ENCODE results near the gene ARID2.

DNA sequence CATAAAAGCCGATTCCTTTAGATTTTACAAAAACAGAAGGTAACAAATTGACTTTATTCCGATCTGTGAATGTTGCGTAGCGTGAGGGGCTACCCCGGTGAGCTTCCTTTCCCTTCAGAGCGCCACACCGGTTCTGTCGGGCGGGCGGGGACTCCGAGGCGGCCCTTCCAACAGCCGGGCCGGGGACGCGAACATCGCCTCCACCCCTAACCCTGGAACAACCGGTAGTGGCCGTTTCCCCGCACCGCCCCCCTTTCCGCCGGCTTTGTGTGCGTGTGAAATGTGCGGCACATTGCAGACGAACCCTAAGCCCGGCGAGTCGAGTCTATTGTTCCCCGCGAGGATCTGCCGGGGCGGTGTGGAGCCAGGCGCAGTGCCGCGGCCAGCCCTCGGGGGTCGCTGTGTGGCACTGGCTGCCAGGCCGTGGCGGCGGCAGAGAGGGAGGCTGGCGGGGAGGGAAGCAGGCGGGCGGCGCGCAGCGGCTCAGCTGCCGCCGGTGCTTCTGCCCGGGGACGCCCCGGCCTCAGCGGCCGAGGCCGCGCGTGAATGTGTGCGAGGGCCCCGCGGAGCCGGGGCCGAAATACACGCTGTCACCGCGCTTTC is 775 bp upstream of the ARID2 start:
- TF ChIP-seq, protein P1, sequence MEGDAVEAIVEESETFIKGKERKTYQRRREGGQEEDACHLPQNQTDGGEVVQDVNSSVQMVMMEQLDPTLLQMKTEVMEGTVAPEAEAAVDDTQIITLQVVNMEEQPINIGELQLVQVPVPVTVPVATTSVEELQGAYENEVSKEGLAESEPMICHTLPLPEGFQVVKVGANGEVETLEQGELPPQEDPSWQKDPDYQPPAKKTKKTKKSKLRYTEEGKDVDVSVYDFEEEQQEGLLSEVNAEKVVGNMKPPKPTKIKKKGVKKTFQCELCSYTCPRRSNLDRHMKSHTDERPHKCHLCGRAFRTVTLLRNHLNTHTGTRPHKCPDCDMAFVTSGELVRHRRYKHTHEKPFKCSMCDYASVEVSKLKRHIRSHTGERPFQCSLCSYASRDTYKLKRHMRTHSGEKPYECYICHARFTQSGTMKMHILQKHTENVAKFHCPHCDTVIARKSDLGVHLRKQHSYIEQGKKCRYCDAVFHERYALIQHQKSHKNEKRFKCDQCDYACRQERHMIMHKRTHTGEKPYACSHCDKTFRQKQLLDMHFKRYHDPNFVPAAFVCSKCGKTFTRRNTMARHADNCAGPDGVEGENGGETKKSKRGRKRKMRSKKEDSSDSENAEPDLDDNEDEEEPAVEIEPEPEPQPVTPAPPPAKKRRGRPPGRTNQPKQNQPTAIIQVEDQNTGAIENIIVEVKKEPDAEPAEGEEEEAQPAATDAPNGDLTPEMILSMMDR (IDR thresholded peaks at IDR 0.05): peak; percentile 90 to 99 (median 99)
- peak; percentile 87 to 92 (median 90) for TF ChIP-seq POLR2A (IDR thresholded peaks at IDR 0.05)

Measured in body of pancreas (tissue), 4 donors.